WI38 (cell line): ENCODE results near the gene GTF2IRD1.
"Not testable (repeated sequence)": the region's sequence is repeated elsewhere in the genome, so short reads cannot be mapped to it uniquely, and the experiment has no call there.

ENCODE experiments used
- H3K4me3 ChIP-seq: 2 replicates; pipeline ENCODE4 v1.5.1; 2011; ENCODE audit warnings: low read depth, mild to moderate bottlenecking, control low read depth, low read length
- CTCF ChIP-seq: IDR thresholded peaks from 2 replicates; pipeline ENCODE4 v1.5.1; 2012; ENCODE audit warnings: low read depth, mild to moderate bottlenecking, control low read depth, low read length

Gene GTF2IRD1

GRCh38 chr7:74480861-74481417 lies 27.2 kb downstream of the GTF2IRD1 start:
- no peak for TF ChIP-seq CTCF
- H3K4me3 ChIP-seq, result peak overlapping the region; percentile 43

GRCh38 chr7:74481458-74482196 lies 27.9 kb downstream of the GTF2IRD1 start:
- no peak for TF ChIP-seq CTCF
- no peak overlapping the region for H3K4me3 ChIP-seq

GRCh38 chr7:74482197-74482467 lies 28.4 kb downstream of the GTF2IRD1 start:
- TF ChIP-seq CTCF, result no peak
- H3K4me3 ChIP-seq, result no peak overlapping the region

- H3K4me3 ChIP-seq, result no peak overlapping the region
- TF ChIP-seq CTCF, result no peak
Observed at GRCh38 chr7:74482629-74483401, 29.1 kb downstream of the GTF2IRD1 start.

GRCh38 chr7:74483402-74484336 lies 30.0 kb downstream of the GTF2IRD1 start:
- 0 out of 2 replicates have a peak overlapping the region, but pooled peaks have one; percentile 9 for H3K4me3 ChIP-seq
- TF ChIP-seq CTCF, result no peak

GRCh38 chr7:74485611-74486010 lies 31.9 kb downstream of the GTF2IRD1 start:
- no peak for TF ChIP-seq CTCF
- H3K4me3 ChIP-seq, result no peak overlapping the region

- H3K4me3 ChIP-seq, result not testable (repeated sequence)
Observed at GRCh38 chr7:74488518-74489030, 34.9 kb downstream of the GTF2IRD1 start.
